Astrocyte (in vitro differentiated cells and primary cell): Measurements from ENCODE around the gene PAOX.

Source experiments
- EZH2 ChIP-seq: IDR thresholded peaks from 2 replicates; pipeline ENCODE4 v1.6.1; 2012; ENCODE audit warnings: mild to moderate bottlenecking, low read length, inconsistent platforms; ENCODE audit not compliant: insufficient read depth
- TF ChIP-seq, protein P1 (sequence below): IDR thresholded peaks from 2 replicates; pipeline ENCODE4 v1.5.1; 2011; ENCODE audit warnings: low read depth, mild to moderate bottlenecking, inconsistent platforms, low read length, moderate library complexity; ENCODE audit not compliant: insufficient read depth

DNA sequence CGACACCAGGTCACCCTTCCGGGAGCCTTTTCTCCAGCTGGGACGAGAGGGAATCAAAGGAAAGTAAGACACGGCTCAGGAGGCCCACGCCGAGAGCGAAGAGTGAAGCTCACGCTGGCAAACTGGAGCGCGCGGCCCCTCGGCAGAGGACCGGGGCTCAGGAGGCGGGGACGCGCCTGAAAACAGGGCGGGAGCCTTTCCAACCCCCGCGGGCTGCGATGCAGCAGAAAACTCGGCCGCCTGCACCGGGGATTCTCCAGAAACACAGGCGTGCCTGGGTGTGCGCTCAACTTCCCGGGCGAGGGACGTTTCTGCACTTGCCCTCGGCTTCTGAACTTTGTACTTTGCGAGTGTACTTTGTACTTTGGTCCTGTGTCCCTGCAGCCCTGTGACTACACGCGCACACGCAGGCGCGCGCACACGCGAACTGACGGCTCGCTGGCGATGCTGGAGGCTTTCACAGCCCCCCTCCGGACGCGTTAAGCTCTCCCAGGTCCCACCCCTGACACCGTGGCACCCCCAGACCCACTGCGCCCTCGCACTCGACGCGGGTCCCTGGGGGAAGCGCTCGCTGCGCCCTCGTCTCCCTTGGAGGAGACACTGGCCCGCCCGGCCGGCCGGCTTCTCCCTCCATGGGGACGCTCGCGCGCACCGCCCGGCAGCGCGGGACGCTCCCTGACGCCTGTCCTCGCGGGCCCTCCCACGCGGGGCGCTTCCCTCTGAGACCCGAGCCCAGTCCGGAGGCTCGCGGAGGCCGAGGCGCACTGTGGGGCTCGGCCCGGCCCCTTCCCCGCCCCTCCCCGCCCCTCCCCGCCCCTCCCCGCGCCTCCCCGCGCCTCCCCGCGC lies 588 bp upstream of the PAOX start:
- TF ChIP-seq, protein P1, sequence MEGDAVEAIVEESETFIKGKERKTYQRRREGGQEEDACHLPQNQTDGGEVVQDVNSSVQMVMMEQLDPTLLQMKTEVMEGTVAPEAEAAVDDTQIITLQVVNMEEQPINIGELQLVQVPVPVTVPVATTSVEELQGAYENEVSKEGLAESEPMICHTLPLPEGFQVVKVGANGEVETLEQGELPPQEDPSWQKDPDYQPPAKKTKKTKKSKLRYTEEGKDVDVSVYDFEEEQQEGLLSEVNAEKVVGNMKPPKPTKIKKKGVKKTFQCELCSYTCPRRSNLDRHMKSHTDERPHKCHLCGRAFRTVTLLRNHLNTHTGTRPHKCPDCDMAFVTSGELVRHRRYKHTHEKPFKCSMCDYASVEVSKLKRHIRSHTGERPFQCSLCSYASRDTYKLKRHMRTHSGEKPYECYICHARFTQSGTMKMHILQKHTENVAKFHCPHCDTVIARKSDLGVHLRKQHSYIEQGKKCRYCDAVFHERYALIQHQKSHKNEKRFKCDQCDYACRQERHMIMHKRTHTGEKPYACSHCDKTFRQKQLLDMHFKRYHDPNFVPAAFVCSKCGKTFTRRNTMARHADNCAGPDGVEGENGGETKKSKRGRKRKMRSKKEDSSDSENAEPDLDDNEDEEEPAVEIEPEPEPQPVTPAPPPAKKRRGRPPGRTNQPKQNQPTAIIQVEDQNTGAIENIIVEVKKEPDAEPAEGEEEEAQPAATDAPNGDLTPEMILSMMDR: no peak
- no peak for TF ChIP-seq EZH2
